Fibroblast of skin of scalp (primary cell): ENCODE results near the gene DENND5B.
A peak's percentile ranks its signal among the peaks of the same experiment; 100 is the strongest.
"Not testable (repeated sequence)": the region's sequence is repeated elsewhere in the genome, so short reads cannot be mapped to it uniquely, and the experiment has no call there.

Experiments used
- DNase-seq: peaks from one replicate; pipeline ENCODE4 v3.0.0-alpha.2; 2013

The DENND5B gene

DNA sequence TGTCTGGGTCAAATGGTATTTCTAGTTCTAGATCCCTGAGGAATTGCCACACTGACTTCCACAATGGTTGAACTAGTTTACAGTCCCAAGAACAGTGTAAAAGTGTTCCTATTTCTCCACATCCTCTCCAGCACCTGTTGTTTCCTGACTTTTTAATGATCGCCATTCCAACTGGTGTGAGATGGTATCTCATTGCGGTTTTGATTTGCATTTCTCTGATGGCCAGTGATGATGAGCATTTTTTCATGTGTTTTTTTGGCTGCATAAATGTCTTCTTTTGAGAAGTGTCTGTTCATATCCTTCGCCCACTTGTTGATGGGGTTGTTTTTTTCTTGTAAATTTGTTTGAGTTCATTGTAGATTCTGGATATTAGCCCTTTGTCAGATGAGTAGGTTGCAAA lies 40.3 kb downstream of the DENND5B start:
- DNase-seq = not testable (repeated sequence)

- DNase-seq = no peak
Observed at GRCh38 chr12:31536672-31537071, 54.3 kb downstream of the DENND5B start.

DNA sequence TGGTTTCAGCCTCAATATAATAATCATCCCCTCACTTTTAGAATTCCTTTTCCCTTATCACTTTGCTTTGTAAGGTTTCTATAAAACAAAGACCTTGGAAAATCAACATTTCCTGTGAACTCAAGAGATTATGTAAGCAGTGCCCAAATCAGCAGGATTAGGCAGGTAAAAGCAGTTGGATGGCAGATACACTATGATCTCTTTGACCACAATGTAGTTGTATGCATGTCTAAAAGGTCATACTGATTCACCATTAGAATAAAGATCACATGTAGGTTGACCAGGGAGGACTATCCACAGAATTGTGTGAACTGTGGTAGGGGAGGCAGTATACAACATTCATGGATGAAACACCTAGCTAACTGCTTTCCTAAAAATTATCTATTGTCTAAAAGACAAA lies 57.5 kb downstream of the DENND5B start:
- no peak for DNase-seq

DNA sequence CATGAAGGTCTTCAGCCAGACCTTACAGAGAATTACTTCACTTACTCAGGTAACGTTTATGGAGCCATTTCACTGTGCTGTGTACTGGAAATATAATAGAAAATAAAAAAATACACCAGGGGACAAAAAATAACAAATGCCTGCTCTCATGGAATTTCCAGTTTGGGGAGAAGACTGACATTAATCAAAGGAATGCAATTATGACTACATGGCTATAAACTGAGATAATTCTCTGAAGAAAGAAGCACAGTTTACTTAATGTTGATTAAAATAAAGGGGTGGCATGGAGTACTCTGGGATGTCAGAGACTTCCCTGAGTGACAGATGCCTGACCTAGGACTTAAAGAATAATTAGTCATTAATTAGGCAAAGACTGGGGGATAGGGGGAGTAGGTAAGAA lies 59.0 kb downstream of the DENND5B start:
- peak; percentile 27 for DNase-seq

- no peak for DNase-seq
Observed at GRCh38 chr12:31528095-31528494, 62.8 kb downstream of the DENND5B start.

GRCh38 chr12:31527083-31527482 lies 63.9 kb downstream of the DENND5B start:
- DNase-seq = no peak

- no peak for DNase-seq
Observed at GRCh38 chr12:31526158-31526546, 64.8 kb downstream of the DENND5B start.

DNA sequence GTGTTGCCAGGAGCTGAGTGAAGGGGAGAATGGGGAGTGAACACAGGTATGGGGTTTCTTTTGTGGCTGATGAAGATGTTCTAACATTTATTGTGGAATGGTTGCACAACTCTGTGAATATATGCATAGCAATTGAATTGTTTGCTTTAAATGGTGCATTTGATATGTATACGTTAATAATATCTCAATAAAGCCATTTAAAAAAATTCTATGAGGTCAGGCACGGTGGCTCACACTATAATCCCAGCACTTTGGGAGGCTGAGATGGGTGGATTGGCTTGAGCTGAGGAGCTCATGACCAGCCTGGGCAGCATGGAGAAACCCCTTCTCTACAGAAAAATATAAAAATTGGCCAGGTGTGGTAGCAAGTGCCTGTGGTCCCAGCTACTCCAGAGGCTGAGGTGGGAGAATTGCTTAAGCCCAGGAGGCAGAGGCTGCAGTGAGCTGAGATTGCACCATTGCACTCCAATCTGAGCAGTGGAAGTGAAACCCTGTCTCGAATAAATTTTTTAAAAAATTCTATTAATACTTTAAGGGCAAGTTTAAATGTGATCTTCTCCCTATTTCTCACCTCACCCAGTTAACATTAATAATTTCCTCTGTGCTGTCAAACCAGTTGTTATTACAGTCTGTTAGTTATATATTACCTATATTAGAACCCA lies 65.3 kb downstream of the DENND5B start:
- DNase-seq = no peak

DNA sequence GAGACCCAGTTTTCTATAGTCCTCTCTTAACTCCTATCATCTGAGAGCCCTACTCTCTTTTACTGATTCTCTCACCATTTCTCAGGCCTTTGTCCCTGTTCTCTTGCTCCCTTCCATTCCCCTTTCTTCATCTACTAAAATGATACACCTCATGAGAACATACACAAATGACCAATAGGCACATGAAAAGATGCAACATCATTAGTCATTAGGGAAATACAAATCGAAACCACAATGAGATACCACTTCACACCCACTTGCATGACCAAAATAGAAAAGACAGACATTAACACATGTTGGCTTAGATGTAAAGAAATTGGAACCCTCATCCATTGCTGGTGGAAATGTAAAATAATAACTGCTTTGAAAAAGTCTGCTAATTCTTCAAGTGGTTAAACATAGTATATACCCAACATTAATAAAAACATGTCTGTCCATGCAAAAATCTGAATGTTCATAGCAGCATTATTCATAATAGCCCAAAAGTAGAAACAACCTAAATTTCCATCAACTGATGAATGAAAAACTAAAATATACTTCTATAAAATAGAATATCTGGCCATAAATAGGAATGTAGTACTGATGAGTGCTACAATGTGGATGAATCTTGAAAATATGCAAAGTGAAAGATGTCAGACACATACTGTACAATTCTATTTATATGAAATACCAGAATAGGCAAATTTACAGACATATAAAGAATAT lies 66.0 kb downstream of the DENND5B start:
- peak; percentile 54 for DNase-seq

GRCh38 chr12:31523306-31523705 lies 67.6 kb downstream of the DENND5B start:
- peak; percentile 64 for DNase-seq

GRCh38 chr12:31522607-31523006 lies 68.3 kb downstream of the DENND5B start:
- no peak for DNase-seq

- no peak for DNase-seq
Observed at GRCh38 chr12:31521964-31522363, 69.0 kb downstream of the DENND5B start.

DNA sequence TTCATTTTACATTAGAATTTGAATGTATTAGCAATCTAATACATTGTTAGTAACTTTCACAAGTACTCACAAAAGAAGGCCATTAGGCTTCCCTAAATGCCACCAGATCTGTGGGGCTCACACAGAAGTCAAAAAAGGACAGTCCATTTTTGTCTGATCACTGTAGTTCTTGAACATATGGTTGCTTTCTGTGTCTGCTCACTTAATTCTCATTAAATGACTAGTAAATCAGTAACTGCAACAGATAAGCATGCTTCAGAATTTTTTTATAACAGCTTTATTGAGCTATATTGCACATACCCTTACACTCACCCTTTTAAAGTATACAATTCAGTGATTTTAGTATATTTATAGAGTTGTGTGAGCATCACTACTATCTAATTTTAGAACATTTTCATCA lies 71.4 kb downstream of the DENND5B start:
- DNase-seq = no peak

GRCh38 chr12:31518680-31519227 lies 72.2 kb downstream of the DENND5B start:
- peak; percentile 100 for DNase-seq

GRCh38 chr12:31517994-31518393 lies 72.9 kb downstream of the DENND5B start:
- DNase-seq = peak; percentile 33

- no peak for DNase-seq
Observed at GRCh38 chr12:31516702-31517101, 74.2 kb downstream of the DENND5B start.

DNA sequence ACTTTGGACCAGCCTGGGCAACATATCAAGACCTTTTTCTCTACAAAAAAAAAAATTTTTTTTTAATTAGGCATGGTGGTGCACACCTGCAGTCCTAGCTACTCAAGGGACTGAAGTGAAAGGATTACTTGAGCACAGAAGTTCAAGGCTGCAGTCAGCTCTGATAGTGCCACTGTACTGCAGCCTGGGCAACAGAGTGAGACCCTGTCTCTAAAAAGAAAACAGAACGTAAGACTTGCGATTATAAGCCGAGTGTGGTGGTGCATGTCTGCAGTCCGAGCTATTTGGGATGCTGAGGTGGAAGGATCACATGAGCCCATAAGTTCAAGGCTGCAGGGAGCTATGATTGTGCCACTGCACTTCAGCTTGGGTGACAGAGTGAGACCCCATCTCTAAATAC lies 76.0 kb downstream of the DENND5B start:
- no peak for DNase-seq

DNA sequence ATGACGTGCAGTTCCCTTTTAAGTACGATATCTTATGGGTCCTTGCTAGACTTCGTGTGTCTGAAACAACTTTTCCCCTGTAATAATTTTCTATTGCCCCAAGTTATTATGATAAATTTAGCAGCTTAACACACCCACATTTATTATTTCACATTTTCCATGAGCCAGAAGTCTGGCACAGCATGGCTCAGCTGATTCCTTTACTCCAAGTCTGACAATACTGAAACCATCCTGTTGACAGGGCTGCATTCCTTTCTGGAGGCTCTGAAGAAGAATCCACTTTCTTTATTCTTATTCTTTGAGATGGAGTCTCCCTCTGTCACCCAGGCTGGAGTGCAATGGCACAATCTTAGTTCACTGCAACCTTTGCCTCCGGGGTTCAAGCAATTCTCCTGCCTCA lies 80.9 kb downstream of the DENND5B start:
- peak; percentile 65 for DNase-seq

- no peak for DNase-seq
Observed at GRCh38 chr12:31508436-31509150, 82.3 kb downstream of the DENND5B start.

DNA sequence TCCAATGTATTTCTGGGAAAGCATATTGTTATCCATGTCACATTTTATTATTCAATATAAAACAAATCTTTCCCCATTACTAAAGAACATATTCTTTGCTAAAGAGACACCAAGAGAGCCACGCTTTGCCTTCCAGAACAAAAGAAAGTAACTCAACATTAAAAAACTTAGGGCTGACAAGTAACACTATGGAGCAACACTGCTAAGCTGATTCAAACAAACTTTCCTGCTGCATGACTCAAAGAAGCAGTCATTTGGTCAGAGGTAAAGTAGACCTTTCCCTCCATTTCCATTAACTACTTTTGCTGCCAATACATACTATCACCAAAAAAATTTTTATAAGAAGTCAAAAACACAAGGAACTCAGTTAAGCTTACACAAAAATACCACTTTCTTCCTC lies 83.0 kb downstream of the DENND5B start:
- DNase-seq = no peak

DNA sequence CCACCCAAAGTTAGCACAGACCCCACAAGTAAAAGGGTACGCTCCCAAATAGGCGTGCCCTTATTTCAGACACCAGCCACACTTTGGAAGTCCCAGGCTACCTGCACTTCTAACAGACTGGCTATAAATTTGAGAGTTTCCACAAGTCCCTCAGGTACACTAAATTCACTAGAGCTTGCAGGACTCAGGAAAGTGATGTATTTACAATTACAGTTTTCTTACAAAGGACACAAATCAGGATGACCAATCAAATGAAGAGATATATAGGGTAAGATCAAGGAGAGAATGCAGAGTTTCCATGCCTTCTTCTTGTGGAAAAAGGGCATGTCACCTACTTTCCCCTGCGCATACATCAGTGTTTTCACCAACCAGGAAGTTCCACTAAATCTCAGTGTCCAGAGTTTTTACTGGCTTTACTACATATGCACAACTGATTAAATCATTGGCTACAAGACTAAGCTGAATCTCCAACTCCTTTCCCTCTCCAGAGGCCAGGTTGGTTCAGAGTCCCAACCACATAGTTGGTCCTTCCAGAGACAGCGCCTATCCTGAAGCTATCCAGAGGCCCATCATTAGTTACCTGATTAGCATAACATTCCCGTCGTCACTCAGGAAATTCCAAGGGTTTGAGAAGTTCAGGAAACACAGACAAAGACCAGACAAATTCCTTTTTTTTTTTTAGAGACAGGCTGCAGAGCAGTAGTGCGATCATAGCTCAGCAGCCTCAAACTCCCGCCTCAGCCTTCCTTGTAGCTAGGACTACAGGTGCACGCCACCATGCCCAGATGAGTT lies 84.2 kb downstream of the DENND5B start:
- DNase-seq = peak; percentile 65

GRCh38 chr12:31504625-31505222 lies 86.2 kb downstream of the DENND5B start:
- no peak for DNase-seq
